ENCODE data around the gene SCNM1.
"Not testable (repeated sequence)": the region's sequence is repeated elsewhere in the genome, so short reads cannot be mapped to it uniquely, and the experiment has no call there.

SCNM1 gene

DNA sequence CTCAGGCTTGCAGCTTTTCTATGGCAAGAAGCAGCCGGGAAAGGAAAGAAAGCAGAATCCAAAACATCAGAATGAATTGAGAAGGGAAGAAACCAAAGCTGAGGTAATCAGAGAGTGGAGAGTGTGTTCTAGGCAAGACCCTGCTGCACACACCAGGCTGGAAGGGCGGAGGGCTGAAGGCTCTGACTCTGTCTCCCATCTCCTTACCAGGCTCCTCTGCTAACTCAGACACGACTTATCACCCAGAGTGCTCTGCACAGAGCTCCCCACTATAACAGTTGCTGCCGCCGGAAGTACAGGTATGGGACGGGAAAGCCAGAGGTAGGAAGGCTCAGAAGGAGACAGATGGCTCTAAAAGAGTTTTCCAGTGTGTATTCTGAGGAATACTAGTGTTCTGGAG lies 1.2 kb downstream of the SCNM1 start:
- Histone ChIP-seq H3K27ac (ENCODE audit: low read depth, low read length) (no peak overlapping the region), H3K36me3 (ENCODE audit: control insufficient read depth in 1 of 2, insufficient read depth in 2 of 2, low read length in 2 of 2) (peaks cover 3 to 35% of the 10 kb centered on the region in 2 donors), H3K9ac (ENCODE audit: low read depth in 1 of 2, low read length in 2 of 2) (peak overlapping the region in 1 of 2 donors; percentile 81), H3K27me3 (ENCODE audit: control insufficient read depth in 1 of 2, insufficient read depth in 2 of 2, low read length in 2 of 2) (no peaks in the 10 kb centered on the region), H3K9me3 (ENCODE audit: control insufficient read depth in 1 of 2, low read length in 2 of 2) (no peaks in the 10 kb centered on the region), H3K4me3 (ENCODE audit: low read depth in 1 of 2, low read length in 2 of 2) (peak overlapping the region; percentile 97 to 98), H3K4me1 (ENCODE audit: control insufficient read depth in 1 of 2, insufficient read depth in 2 of 2, low read length in 2 of 2) (peaks cover 22 to 23% of the 10 kb centered on the region in 2 donors)

DNA sequence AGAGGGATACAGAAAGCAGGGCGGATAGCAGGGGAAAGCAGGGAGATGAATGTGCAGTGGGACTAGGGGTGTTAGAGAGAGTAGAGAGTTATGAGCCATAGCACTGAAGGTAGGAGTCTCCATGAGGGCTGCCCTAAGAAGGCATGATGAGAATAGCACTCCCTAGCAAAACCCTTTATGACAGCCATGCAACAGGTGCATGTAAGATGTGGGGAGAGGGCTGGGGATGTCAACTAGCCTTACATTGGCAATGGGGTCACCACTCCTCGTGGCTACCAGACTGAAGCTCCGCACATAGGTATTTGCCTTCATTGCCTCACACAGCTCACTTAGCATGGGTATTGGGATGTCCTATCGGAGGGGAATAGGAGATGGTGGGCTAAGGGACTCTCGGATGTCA lies 5.2 kb downstream of the SCNM1 start:
- Histone ChIP-seq H3K27me3 (ENCODE audit: control insufficient read depth in 1 of 2, insufficient read depth in 2 of 2, low read length in 2 of 2) (no peaks in the 10 kb centered on the region), H3K9me3 (ENCODE audit: control insufficient read depth in 1 of 2, low read length in 2 of 2) (no peaks in the 10 kb centered on the region), H3K9ac (ENCODE audit: low read depth in 1 of 2, low read length in 2 of 2) (no peak overlapping the region), H3K4me3 (ENCODE audit: low read depth in 1 of 2, low read length in 2 of 2) (no peak overlapping the region), H3K27ac (ENCODE audit: low read depth, low read length) (no peak overlapping the region), H3K4me1 (ENCODE audit: control insufficient read depth in 1 of 2, insufficient read depth in 2 of 2, low read length in 2 of 2) (peaks cover 8 to 9% of the 10 kb centered on the region in 2 donors), H3K36me3 (ENCODE audit: control insufficient read depth in 1 of 2, insufficient read depth in 2 of 2, low read length in 2 of 2) (peaks cover 17 to 63% of the 10 kb centered on the region in 2 donors)

DNA sequence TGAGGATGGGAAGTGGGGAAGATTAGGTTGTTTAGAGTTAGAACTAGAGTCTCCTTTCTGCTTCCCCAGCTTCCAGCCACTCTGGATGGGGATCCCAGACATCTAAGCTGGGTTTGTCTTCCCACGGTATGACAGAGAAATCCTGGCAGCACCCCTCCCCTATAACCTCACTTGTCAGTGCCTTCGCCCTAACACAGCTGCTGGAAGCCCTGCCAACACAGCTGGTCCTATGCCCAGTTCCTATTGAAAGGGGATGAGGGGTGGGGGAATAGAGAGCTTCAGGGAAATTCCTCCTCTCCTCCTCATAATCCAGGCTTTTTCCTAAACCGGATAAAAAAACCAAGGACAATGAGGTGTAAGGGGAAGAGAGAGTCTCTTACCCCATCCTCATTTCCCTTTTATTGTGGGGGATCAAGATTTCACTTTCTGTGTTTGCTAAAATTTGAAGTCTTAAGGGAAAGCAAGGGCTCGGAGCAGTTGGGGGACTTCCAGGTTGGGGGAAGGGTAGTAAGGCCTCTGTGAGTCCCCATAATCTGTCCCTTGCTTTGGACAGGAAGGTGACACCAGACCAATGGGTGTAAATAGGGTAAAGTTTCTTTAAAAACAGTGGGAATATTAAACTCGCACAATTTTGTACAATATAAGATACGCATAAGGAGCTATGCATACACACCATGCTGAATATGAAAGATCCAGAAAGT lies 9.2 kb downstream of the SCNM1 start:
- H3K9ac ChIP-seq (ENCODE audit: low read depth in 1 of 2, low read length in 2 of 2): no peak overlapping the region
- no peak overlapping the region for H3K27ac ChIP-seq (ENCODE audit: low read depth, low read length)
- H3K4me1 ChIP-seq (ENCODE audit: control insufficient read depth in 1 of 2, insufficient read depth in 2 of 2, low read length in 2 of 2): no peaks in the 10 kb centered on the region
- H3K4me3 ChIP-seq (ENCODE audit: low read depth in 1 of 2, low read length in 2 of 2): no peak overlapping the region
- H3K36me3 ChIP-seq (ENCODE audit: control insufficient read depth in 1 of 2, insufficient read depth in 2 of 2, low read length in 2 of 2): peaks cover 21 to 80% of the 10 kb centered on the region in 2 donors
- H3K27me3 ChIP-seq (ENCODE audit: control insufficient read depth in 1 of 2, insufficient read depth in 2 of 2, low read length in 2 of 2): no peaks in the 10 kb centered on the region
- H3K9me3 ChIP-seq (ENCODE audit: control insufficient read depth in 1 of 2, low read length in 2 of 2): no peaks in the 10 kb centered on the region

DNA sequence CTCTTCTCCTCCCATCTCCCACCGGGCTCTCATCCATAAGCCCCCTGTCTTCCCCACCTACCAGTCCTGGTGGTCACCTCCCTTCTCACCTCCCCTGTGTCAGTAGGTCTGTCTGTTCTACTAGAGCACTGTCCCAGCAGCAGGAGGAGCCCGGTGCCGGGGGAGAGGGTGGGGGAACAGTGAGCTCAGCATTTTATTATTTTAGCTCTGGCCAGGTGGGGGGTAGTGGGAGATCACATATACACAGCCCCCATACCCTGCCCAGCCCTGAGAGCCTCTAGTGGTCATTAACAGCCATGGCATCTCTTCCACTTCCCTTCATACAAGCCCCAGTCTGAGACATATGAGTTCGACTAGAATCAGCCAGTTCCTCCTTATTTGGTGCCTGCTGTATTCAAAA lies 9.9 kb downstream of the SCNM1 start, which contains the start of gene TMOD4:
Gene TMOD4 (minus strand): TSS at position 119 of the 400 bp plus-strand sequence. CDS start 1,106 bp downstream, outside the sequence.
- H3K27ac ChIP-seq (ENCODE audit: low read depth, low read length): no peak within 1 kb of the TSS
- H3K27me3 ChIP-seq (ENCODE audit: control insufficient read depth in 1 of 2, insufficient read depth in 2 of 2, low read length in 2 of 2): no peaks in the 10 kb centered on the region
- H3K9me3 ChIP-seq (ENCODE audit: control insufficient read depth in 1 of 2, low read length in 2 of 2): no peaks in the 10 kb centered on the region
- no peaks in the 10 kb centered on the region for H3K4me1 ChIP-seq (ENCODE audit: control insufficient read depth in 1 of 2, insufficient read depth in 2 of 2, low read length in 2 of 2)
- H3K36me3 ChIP-seq (ENCODE audit: control insufficient read depth in 1 of 2, insufficient read depth in 2 of 2, low read length in 2 of 2): peaks cover 21 to 80% of the 10 kb centered on the region in 2 donors
- H3K9ac ChIP-seq (ENCODE audit: low read depth in 1 of 2, low read length in 2 of 2): no peak within 1 kb of the TSS
- H3K4me3 ChIP-seq (ENCODE audit: low read depth in 1 of 2, low read length in 2 of 2): no peak within 1 kb of the TSS

DNA sequence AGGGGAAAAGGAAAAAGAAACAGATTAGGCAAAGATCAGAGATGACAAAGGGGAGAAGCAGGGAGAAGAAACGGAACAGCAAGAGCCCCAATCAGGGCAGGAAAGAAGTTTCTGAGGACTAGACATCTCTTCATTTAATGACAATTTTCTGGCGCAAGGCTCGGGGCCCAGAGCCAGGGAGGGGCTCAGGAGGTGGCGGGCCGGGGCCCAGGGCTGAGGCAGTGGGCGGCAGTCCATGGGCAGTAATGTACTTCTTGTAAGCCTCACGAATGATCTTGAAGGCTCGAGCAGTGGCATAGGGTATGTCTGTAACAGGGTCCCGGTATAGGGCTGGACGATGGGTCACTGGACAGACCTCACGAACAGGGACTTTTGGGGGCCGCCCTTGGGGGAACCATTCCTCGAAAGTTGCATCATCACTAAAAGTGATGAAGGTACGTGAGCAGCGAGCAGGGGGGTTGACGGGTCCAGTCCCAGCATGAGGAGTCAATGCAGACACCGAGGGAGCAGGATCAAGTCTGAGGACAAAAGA lies 10.6 kb downstream of the SCNM1 start:
- Histone ChIP-seq H3K4me1 (ENCODE audit: control insufficient read depth in 1 of 2, insufficient read depth in 2 of 2, low read length in 2 of 2) (no peaks in the 10 kb centered on the region), H3K4me3 (ENCODE audit: low read depth in 1 of 2, low read length in 2 of 2) (no peak overlapping the region), H3K27me3 (ENCODE audit: control insufficient read depth in 1 of 2, insufficient read depth in 2 of 2, low read length in 2 of 2) (no peaks in the 10 kb centered on the region), H3K36me3 (ENCODE audit: control insufficient read depth in 1 of 2, insufficient read depth in 2 of 2, low read length in 2 of 2) (peaks cover 24 to 81% of the 10 kb centered on the region in 2 donors), H3K27ac (ENCODE audit: low read depth, low read length) (no peak overlapping the region), H3K9me3 (ENCODE audit: control insufficient read depth in 1 of 2, low read length in 2 of 2) (no peaks in the 10 kb centered on the region), H3K9ac (ENCODE audit: low read depth in 1 of 2, low read length in 2 of 2) (no peak overlapping the region)

DNA sequence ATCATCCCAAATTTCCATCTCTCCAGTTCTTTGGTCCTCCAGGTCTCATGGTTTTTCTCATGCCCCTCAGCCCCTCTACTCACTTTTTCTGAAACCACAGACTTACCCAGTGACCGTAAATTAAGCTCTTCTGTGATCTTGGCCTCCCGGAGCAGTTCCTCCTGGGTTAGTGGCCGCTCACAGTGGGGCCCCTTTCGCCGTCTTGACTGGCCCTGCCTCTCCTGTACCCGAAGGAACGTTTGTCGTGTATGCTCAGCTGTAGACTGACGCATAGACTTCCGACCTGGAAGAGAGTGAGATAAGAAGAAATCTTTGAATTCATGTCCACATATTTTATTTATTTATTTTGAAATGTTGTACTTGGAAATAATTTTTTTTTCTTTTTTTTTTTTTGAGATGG lies 18.3 kb downstream of the SCNM1 start:
- Histone ChIP-seq H3K4me3 (ENCODE audit: low read depth in 1 of 2, low read length in 2 of 2) (no peak overlapping the region), H3K27ac (ENCODE audit: low read depth, low read length) (no peak overlapping the region), H3K36me3 (ENCODE audit: control insufficient read depth in 1 of 2, insufficient read depth in 2 of 2, low read length in 2 of 2) (peaks cover 26 to 58% of the 10 kb centered on the region in 2 donors), H3K4me1 (ENCODE audit: control insufficient read depth in 1 of 2, insufficient read depth in 2 of 2, low read length in 2 of 2) (peaks cover 11 to 12% of the 10 kb centered on the region in 2 donors), H3K27me3 (ENCODE audit: control insufficient read depth in 1 of 2, insufficient read depth in 2 of 2, low read length in 2 of 2) (no peaks in the 10 kb centered on the region), H3K9ac (ENCODE audit: low read depth in 1 of 2, low read length in 2 of 2) (no peak overlapping the region), H3K9me3 (ENCODE audit: control insufficient read depth in 1 of 2, low read length in 2 of 2) (no peaks in the 10 kb centered on the region)

DNA sequence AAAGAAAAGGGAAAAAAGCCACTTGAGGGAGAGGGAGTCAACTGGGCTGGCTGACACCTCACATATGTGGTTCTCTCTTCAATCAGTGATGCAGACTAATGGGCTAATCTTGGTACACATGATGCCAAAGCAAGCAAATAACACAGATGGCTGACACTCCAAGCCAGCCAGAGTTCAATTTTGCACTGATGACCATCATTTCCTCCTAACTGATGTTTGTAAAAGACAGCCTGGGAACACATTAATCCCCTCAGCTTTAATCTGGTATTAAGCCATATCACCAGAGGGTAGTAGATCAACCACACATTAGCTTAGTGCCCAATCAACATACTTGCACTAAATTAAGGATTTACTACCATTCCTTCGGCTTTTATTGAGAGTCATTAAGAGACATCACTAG lies 21.3 kb downstream of the SCNM1 start:
- H3K9me3 ChIP-seq (ENCODE audit: control insufficient read depth in 1 of 2, low read length in 2 of 2): no peaks in the 10 kb centered on the region
- no peak overlapping the region for H3K27ac ChIP-seq (ENCODE audit: low read depth, low read length)
- H3K36me3 ChIP-seq (ENCODE audit: control insufficient read depth in 1 of 2, insufficient read depth in 2 of 2, low read length in 2 of 2): peaks cover 21 to 33% of the 10 kb centered on the region in 2 donors
- no peak overlapping the region for H3K9ac ChIP-seq (ENCODE audit: low read depth in 1 of 2, low read length in 2 of 2)
- H3K4me3 ChIP-seq (ENCODE audit: low read depth in 1 of 2, low read length in 2 of 2): no peak overlapping the region
- H3K4me1 ChIP-seq (ENCODE audit: control insufficient read depth in 1 of 2, insufficient read depth in 2 of 2, low read length in 2 of 2): peaks cover 11 to 16% of the 10 kb centered on the region in 2 donors
- no peaks in the 10 kb centered on the region for H3K27me3 ChIP-seq (ENCODE audit: control insufficient read depth in 1 of 2, insufficient read depth in 2 of 2, low read length in 2 of 2)

DNA sequence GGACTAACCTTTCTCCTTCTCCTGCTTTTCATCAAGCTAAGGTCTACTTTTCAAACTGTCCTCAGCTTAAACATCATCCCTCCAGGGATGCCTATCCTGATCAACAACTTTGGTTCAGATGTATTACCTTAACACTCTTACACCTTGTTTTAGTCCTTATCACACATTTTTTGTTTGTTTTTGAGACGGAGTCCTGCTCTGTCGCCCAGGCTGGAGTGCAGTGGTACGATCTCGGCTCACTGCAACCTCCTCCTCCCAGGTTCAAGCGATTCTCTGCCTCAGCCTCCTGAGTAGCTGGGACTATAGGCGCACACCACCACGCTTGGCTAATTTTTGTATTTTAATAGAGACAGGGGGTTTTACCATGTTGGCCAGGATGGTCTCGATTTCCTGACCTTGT lies 22.7 kb downstream of the SCNM1 start:
- H3K9me3 ChIP-seq (ENCODE audit: control insufficient read depth in 1 of 2, low read length in 2 of 2); H3K27ac ChIP-seq (ENCODE audit: low read depth, low read length); H3K27me3 ChIP-seq (ENCODE audit: control insufficient read depth in 1 of 2, insufficient read depth in 2 of 2, low read length in 2 of 2): not testable (repeated sequence)
- H3K36me3 ChIP-seq (ENCODE audit: control insufficient read depth in 1 of 2, insufficient read depth in 2 of 2, low read length in 2 of 2): peaks cover 14 to 21% of the 10 kb centered on the region in 2 donors
- H3K4me1 ChIP-seq (ENCODE audit: control insufficient read depth in 1 of 2, insufficient read depth in 2 of 2, low read length in 2 of 2): peaks cover 11 to 16% of the 10 kb centered on the region in 2 donors
- H3K9ac ChIP-seq (ENCODE audit: low read depth in 1 of 2, low read length in 2 of 2): peak overlapping the region; percentile 79 to 97
- H3K4me3 ChIP-seq (ENCODE audit: low read depth in 1 of 2, low read length in 2 of 2): peak overlapping the region; percentile 89 to 92

DNA sequence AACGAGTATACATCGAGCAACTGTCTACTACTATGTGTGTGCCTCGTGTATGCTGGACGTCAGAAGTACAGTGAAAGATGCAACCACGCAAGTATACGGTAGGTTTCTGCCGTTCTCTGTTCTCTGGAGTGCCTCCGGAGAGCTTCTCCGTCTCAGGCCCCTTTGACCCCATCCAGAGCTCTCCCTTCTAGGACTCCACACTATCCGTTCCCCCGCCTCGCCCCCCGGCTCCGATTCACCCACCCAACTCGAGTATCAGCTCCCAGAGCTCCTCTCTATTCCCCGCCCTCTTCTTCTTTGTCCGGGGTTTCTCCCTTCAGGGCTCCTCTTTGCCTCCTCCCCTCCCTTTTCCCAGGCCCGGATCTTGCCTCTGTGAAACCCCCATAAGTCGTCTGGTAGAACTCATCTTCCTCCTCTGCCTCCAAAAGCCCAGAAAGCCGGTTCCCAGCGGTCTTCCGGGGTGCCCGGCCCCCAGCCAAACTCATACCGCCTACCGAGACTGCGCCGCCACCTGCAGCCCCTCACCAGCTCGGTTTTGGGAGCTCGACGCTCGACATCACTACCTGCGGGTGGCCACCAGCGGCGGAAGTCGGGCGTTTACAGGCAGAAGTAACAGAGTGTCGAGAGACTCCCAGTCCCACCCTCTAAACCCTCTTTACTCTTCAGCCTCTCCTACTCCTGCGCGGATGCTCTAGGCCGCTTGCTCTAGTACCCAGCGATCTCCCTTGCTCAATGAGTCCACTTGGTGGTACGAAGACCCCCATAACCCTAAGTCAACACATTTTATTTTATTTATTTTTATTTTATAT lies 23.9 kb downstream of the SCNM1 start, which contains the start of gene VPS72:
Gene VPS72 (minus strand): TSS at position 561 of the 809 bp plus-strand sequence. CDS start 76 bp downstream, at position 485.
- Histone ChIP-seq H3K4me3 (ENCODE audit: low read depth in 1 of 2, low read length in 2 of 2) (peak within 1 kb of the TSS; percentile 89 to 92), H3K27me3 (ENCODE audit: control insufficient read depth in 1 of 2, insufficient read depth in 2 of 2, low read length in 2 of 2) (no peaks in the 10 kb centered on the region), H3K9ac (ENCODE audit: low read depth in 1 of 2, low read length in 2 of 2) (peak within 1 kb of the TSS; percentile 79 to 97), H3K4me1 (ENCODE audit: control insufficient read depth in 1 of 2, insufficient read depth in 2 of 2, low read length in 2 of 2) (peaks cover 11 to 20% of the 10 kb centered on the region in 2 donors), H3K27ac (ENCODE audit: low read depth, low read length) (peak within 1 kb of the TSS; percentile 47), H3K9me3 (ENCODE audit: control insufficient read depth in 1 of 2, low read length in 2 of 2) (no peaks in the 10 kb centered on the region), H3K36me3 (ENCODE audit: control insufficient read depth in 1 of 2, insufficient read depth in 2 of 2, low read length in 2 of 2) (peaks cover 8 to 10% of the 10 kb centered on the region in 2 donors)

DNA sequence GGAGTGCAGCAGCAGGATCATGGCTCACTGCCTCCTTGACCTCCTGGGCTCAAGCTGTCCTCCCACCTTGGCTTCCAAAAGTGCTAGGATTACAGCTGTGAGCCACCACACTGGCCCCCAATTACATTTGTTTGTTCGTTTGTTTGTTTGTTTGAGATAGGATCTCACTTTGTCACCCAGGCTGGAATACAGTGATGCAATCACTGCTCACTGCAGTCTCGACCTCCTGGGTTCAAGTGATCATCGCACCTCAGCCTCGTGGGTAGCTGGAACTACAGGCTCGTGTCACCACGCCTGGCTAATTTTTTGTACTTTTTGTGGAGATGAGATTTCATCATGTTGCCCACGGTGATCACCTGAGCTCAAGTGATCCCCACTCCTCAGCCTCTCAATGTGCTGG lies 26.1 kb downstream of the SCNM1 start:
- H3K4me1 ChIP-seq (ENCODE audit: control insufficient read depth in 1 of 2, insufficient read depth in 2 of 2, low read length in 2 of 2): peaks cover 11 to 20% of the 10 kb centered on the region in 2 donors
- no peaks in the 10 kb centered on the region for H3K27me3 ChIP-seq (ENCODE audit: control insufficient read depth in 1 of 2, insufficient read depth in 2 of 2, low read length in 2 of 2)
- no peak overlapping the region for H3K9ac ChIP-seq (ENCODE audit: low read depth in 1 of 2, low read length in 2 of 2)
- no peaks in the 10 kb centered on the region for H3K36me3 ChIP-seq (ENCODE audit: control insufficient read depth in 1 of 2, insufficient read depth in 2 of 2, low read length in 2 of 2)
- no peak overlapping the region for H3K4me3 ChIP-seq (ENCODE audit: low read depth in 1 of 2, low read length in 2 of 2)
- H3K27ac ChIP-seq (ENCODE audit: low read depth, low read length): no peak overlapping the region
- no peaks in the 10 kb centered on the region for H3K9me3 ChIP-seq (ENCODE audit: control insufficient read depth in 1 of 2, low read length in 2 of 2)

Data from duodenal mucosa (tissue), 2 donors.